ENCODE data around the gene FAM25A.

The FAM25A gene

DNA sequence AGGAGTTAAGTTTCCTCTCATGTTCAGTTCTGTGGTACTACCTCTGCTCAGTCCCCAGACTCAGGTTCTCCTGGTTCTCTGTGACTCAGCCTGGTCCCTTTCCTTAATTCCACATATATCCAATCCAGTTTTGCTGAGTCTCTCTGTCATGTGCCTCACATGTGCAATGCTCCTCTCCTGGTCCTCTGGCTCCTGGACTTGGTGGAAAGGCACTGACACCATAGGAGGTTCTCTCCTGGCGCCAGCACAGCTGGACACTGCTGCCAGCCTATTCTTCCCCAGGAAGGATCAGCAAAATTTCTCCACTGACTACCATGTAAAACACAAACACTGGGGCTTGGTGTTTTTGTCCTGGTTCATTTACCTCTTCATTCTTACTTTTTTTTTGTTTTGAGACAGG lies 46.8 kb downstream of the FAM25A start:
- no peak for DNase-seq

DNA sequence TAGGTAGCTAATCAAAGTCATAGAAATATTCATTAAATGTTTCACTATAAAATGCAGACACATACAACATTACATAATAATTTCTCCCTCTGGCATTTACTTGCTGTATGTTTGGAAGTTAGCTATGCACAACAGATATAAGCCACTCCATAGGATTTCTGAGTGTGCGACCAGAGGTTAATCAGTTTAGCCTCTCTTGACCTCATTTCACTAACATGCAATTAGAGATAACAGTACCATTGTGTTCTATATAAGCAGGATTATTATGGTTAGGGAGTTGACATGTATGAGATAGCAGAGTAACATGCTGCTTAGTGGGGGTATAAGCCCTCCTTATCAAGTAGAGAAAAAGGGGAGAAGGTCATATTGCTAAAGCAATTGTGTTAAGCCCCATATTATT lies 48.2 kb downstream of the FAM25A start:
- DNase-seq = no peak

DNA sequence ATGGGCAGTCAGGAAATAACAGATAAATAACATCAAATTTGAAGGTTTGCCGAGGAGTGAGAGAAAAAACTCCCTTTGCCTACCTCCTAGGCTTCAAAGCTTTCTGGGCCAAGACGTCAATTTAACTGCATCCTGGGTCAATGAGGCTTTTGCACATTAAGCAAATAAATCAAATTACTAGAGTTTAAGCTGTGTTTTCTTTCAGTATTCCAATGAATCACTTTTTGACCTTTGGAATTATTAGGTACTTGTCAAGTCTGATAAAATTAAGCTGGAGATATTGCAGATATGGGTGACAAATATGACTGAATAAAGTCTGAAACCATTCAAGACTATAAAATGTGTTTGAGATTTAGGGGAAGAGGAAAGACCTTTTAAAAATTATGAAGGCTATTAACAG lies 52.4 kb downstream of the FAM25A start:
- DNase-seq = no peak
